HCT116 (cell line): Measurements from ENCODE around the gene MAP3K6.

Experiments used
- EGR1 ChIP-seq: IDR thresholded peaks from 2 replicates; pipeline ENCODE4 v1.6.1; 2012; ENCODE audit warnings: low read depth
- EZH2 ChIP-seq: fragments of 200-600 bp; sonication (generic); IDR thresholded peaks from 2 replicates; pipeline ENCODE4 v1.6.1; 2017; ENCODE audit warnings: antibody characterized with exemption, mixed run types
- JUND ChIP-seq: IDR thresholded peaks from 2 replicates; pipeline ENCODE4 v1.6.1; 2012
- POLR2A ChIP-seq: IDR thresholded peaks from 2 replicates; pipeline ENCODE4 v1.7.0; 2011; ENCODE audit warnings: borderline replicate concordance; ENCODE audit not compliant: insufficient read depth, insufficient read length; ENCODE audit errors: extremely low read depth
- POLR2AphosphoS5 ChIP-seq: IDR thresholded peaks from 2 replicates; pipeline ENCODE4 v1.6.1; 2011; ENCODE audit warnings: mild to moderate bottlenecking, low read depth, low read length, moderate library complexity
- RAD21 ChIP-seq: IDR thresholded peaks from 2 replicates; pipeline ENCODE4 v1.6.1; 2012; ENCODE audit warnings: low read depth, mild to moderate bottlenecking
- SP1 ChIP-seq: IDR thresholded peaks from 2 replicates; pipeline ENCODE4 v1.6.1; 2012; ENCODE audit warnings: low read depth
- TCF7L2 ChIP-seq: IDR thresholded peaks from 2 replicates; pipeline ENCODE4 v1.7.0; 2011; ENCODE audit warnings: borderline replicate concordance, inconsistent platforms; ENCODE audit not compliant: insufficient read depth, insufficient read length; ENCODE audit errors: extremely low read depth
- YY1 ChIP-seq: IDR thresholded peaks from 2 replicates; pipeline ENCODE4 v1.6.1; 2011; ENCODE audit warnings: low read length, low read depth, moderate library complexity, mild to moderate bottlenecking; ENCODE audit not compliant: insufficient replicate concordance; ENCODE audit errors: extremely low read depth
- TF ChIP-seq, protein P1 (sequence below), 3 experiments: fragments of 200-600 bp in 1 of 3; sonication (generic) in 1 of 3; IDR thresholded peaks in 2 of 3; conservative IDR thresholded peaks in 1 of 3; 2 replicates each; pipeline ENCODE4 v1.5.1; 2012 to 2017; ENCODE audit warnings: low read depth in 2 of 3, low read length in 2 of 3, antibody characterized with exemption in 1 of 3, borderline replicate concordance in 1 of 3, control low read depth in 1 of 3, mild to moderate bottlenecking in 1 of 3, mixed read lengths in 1 of 3, mixed run types in 1 of 3, moderate library complexity in 1 of 3; ENCODE audit not compliant: insufficient read depth in 1 of 3
- TF ChIP-seq, protein P2 (sequence below): IDR thresholded peaks from 2 replicates; pipeline ENCODE4 v1.6.1; 2012
- TF ChIP-seq, protein P3 (sequence below): IDR thresholded peaks from 2 replicates; pipeline ENCODE4 v1.6.1; 2011; ENCODE audit warnings: mild to moderate bottlenecking, low read length, moderate library complexity; ENCODE audit not compliant: insufficient replicate concordance; ENCODE audit errors: extremely low read depth
- TF ChIP-seq, protein P4 (sequence below): IDR thresholded peaks from 2 replicates; pipeline ENCODE4 v1.6.1; 2012; ENCODE audit warnings: low read depth
- TF ChIP-seq, protein P5 (sequence below): IDR thresholded peaks from 2 replicates; pipeline ENCODE4 v1.6.1; 2012

DNA sequence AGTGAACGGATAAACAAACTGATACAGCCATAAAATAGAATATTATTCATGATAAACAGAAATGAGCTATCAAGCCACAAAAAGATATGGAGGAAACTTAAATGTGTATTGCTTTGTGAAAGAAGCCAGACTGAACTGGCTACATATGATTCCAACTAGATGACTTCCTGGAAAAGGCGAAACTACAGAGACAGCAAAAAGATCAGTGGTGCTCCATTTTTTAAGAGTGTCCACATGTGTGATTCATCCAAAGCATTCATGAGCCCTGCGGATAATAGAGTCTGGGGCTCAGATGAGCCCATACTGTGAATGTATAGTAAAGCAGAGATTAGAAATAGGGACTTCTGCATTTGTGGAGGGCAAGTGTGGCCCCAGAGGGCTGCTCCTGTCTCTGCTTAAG lies 52.6 kb downstream of the MAP3K6 start:
- TF ChIP-seq RAD21: no peak
- no peak for TF ChIP-seq TCF7L2
- TF ChIP-seq, protein P1, sequence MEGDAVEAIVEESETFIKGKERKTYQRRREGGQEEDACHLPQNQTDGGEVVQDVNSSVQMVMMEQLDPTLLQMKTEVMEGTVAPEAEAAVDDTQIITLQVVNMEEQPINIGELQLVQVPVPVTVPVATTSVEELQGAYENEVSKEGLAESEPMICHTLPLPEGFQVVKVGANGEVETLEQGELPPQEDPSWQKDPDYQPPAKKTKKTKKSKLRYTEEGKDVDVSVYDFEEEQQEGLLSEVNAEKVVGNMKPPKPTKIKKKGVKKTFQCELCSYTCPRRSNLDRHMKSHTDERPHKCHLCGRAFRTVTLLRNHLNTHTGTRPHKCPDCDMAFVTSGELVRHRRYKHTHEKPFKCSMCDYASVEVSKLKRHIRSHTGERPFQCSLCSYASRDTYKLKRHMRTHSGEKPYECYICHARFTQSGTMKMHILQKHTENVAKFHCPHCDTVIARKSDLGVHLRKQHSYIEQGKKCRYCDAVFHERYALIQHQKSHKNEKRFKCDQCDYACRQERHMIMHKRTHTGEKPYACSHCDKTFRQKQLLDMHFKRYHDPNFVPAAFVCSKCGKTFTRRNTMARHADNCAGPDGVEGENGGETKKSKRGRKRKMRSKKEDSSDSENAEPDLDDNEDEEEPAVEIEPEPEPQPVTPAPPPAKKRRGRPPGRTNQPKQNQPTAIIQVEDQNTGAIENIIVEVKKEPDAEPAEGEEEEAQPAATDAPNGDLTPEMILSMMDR (IDR thresholded peaks at IDR 0.05 in 2 of 3, conservative IDR thresholded peaks at IDR 0.05 in 1 of 3; ENCODE audit: borderline replicate concordance in 1 of 3, insufficient read depth in 1 of 3, low read depth in 2 of 3, low read length in 2 of 3): no peak
- no peak for TF ChIP-seq POLR2AphosphoS5
- no peak for TF ChIP-seq EZH2
- no peak for TF ChIP-seq POLR2A
- TF ChIP-seq, protein P2, sequence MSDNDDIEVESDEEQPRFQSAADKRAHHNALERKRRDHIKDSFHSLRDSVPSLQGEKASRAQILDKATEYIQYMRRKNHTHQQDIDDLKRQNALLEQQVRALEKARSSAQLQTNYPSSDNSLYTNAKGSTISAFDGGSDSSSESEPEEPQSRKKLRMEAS: no peak
- no peak for TF ChIP-seq EGR1
- no peak for TF ChIP-seq YY1
- TF ChIP-seq SP1: no peak
- TF ChIP-seq, protein P3, sequence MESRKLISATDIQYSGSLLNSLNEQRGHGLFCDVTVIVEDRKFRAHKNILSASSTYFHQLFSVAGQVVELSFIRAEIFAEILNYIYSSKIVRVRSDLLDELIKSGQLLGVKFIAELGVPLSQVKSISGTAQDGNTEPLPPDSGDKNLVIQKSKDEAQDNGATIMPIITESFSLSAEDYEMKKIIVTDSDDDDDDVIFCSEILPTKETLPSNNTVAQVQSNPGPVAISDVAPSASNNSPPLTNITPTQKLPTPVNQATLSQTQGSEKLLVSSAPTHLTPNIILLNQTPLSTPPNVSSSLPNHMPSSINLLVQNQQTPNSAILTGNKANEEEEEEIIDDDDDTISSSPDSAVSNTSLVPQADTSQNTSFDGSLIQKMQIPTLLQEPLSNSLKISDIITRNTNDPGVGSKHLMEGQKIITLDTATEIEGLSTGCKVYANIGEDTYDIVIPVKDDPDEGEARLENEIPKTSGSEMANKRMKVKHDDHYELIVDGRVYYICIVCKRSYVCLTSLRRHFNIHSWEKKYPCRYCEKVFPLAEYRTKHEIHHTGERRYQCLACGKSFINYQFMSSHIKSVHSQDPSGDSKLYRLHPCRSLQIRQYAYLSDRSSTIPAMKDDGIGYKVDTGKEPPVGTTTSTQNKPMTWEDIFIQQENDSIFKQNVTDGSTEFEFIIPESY: no peak
- TF ChIP-seq, protein P4, sequence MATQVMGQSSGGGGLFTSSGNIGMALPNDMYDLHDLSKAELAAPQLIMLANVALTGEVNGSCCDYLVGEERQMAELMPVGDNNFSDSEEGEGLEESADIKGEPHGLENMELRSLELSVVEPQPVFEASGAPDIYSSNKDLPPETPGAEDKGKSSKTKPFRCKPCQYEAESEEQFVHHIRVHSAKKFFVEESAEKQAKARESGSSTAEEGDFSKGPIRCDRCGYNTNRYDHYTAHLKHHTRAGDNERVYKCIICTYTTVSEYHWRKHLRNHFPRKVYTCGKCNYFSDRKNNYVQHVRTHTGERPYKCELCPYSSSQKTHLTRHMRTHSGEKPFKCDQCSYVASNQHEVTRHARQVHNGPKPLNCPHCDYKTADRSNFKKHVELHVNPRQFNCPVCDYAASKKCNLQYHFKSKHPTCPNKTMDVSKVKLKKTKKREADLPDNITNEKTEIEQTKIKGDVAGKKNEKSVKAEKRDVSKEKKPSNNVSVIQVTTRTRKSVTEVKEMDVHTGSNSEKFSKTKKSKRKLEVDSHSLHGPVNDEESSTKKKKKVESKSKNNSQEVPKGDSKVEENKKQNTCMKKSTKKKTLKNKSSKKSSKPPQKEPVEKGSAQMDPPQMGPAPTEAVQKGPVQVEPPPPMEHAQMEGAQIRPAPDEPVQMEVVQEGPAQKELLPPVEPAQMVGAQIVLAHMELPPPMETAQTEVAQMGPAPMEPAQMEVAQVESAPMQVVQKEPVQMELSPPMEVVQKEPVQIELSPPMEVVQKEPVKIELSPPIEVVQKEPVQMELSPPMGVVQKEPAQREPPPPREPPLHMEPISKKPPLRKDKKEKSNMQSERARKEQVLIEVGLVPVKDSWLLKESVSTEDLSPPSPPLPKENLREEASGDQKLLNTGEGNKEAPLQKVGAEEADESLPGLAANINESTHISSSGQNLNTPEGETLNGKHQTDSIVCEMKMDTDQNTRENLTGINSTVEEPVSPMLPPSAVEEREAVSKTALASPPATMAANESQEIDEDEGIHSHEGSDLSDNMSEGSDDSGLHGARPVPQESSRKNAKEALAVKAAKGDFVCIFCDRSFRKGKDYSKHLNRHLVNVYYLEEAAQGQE: no peak
- TF ChIP-seq JUND: no peak
- TF ChIP-seq, protein P5, sequence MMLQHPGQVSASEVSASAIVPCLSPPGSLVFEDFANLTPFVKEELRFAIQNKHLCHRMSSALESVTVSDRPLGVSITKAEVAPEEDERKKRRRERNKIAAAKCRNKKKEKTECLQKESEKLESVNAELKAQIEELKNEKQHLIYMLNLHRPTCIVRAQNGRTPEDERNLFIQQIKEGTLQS: no peak
